Epithelial cell of prostate (primary cell): ENCODE data around the gene MACROD2.
A peak's percentile ranks its signal among the peaks of the same experiment; 100 is the strongest.

Experiments
- DNase-seq: peaks from one replicate; pipeline ENCODE4 v3.0.0-alpha.2; 2011; ENCODE audit warnings: low read depth, low spot score
- H3K27ac ChIP-seq: fragments of 450-650 bp; 2 replicates; pipeline ENCODE4 v1.5.1; 2017; ENCODE audit warnings: mild to moderate bottlenecking

The MACROD2 gene

DNA sequence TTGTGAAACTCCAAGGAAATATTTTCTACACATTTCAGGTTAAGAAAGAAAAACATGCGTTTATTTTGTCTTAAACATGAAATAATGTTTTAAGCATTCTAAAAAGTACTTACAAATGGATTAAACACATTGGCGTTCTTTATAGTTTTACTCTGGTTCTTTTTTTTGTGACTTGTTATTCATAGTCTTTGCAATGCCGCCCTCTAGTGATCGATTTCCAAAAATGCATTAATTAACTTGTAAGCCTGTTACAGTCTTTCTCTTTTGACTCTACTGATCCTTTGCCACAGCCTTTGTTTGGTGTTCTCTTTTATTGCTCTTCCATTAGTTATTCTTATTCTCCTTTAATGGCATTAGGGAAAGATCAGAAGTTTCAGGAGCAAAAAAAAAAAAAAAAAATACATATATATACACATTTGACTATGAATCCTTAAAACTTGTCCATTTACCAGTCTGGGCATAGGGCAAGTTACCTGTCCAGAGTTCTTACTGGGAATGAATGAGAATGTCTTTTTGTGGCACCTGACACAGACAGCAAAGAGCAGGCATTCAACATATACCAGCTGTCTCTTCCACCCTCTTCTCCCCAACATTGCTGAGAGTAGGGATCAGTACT is 59.9 kb downstream of the MACROD2 start:
- H3K27ac ChIP-seq = no peak overlapping the region
- peak; percentile 5 for DNase-seq

DNA sequence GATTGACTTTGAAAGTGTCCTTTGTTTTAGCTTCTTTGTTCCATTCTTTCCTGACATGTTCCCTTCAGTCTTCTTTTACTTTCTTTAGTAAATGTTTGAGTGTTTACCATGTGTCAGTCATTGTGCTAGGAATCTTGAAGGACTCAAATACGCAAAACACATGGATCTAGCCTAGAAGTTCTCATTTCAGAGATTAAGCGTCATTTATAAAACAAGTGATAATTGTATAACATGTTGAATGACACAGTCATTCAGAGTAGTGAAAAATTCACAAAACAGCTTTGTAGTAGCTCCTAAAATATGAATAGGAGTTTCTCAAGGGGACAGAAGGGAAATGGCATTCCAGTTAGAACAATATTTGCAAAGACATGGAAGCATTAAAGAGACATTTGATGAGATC is 66.9 kb downstream of the MACROD2 start:
- no peak for DNase-seq
- H3K27ac ChIP-seq = no peak overlapping the region

DNA sequence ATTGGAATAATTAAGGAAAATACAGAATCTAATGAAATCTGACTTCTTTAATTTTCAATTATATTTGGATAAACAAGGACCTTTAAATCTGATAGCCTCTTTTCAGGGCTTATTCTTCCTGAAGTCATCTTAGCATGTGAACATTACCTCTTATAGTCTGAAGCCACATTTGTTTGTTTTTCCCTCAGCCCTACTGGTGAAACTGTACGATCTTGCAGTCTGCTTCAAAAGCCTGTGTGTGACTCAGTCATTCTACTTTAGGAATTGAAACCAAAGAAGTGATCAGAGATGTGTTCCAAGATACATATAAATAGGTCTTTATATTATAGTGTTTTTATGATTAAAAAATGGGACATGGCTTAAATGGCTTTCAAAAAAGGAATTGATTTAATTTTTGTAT is 67.5 kb downstream of the MACROD2 start:
- no peak overlapping the region for H3K27ac ChIP-seq
- peak; percentile 27 for DNase-seq

DNA sequence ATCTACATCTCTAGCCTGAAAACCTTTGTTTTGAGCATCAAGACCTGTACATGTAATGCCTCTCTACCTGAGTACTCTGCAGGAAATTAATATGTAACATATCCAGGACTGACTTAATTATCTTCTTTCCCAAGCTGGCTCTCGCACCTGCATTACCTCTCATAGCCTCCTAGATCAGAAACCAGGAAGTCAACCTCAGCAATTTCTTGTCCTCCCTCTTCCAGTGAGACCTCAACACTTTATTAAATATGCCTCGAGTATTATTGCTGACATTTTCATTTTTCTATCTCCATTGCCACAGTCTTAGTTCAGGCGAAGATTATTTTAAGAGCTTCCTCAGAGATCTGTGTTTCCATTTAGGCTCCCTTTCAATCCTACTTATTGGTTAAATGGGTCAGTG is 69.0 kb downstream of the MACROD2 start:
- no peak for DNase-seq
- H3K27ac ChIP-seq = no peak overlapping the region

DNA sequence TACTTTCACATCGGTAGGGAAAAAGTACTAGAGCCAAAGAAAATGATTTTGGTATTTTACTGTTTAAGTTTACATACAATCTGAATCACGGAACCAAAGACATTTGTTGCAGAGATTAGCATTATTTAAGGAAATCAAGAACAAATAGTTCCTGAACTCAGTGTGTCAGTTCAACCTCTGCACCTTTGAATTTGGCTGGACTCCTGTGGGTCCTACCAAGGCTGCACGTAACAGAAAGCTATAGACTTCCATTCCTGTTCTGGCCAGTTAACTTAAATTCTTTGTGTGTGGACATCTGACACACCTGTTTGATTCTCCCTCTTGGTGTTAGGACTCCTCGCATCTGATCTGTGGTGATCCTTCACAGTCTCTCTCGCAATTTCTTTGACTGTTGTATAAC is 69.6 kb downstream of the MACROD2 start:
- no peak for DNase-seq
- no peak overlapping the region for H3K27ac ChIP-seq

DNA sequence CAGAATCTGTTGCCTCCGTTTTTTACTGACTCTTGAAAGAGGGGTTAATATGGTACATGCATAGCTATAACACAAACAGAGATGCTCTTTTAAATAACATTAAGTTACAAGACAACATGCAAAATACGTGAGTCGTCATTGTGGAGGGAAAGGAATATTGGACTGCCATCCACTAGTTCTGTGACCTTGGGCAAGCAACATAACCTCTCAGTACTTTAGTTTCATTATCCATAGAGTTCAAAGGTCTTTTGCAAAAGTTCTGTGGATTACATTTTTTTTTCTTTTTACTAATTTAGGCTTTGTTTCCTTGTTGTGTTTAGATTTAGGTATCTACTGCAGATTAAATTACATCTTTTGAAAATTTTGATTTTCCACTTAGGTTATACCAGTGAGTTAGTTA is 70.5 kb downstream of the MACROD2 start:
- no peak overlapping the region for H3K27ac ChIP-seq
- DNase-seq = no peak

DNA sequence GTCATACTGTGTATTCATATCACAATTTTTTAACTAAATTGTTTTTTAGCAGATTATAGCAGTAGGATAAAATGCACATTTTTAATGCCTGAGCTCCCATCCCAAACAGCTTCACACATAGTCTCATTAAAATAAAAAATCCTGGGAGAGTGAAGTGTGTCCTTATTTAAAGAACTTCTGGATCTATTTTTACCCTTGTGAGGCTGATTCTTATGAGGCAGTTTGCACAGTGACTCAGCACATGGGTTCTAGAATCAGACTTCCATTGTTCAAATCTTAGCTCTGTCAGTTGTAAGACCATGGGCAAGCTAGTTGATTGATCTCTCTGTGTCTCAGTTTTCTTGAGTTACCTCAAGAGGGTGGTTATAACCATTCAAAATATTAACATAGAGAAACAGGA is 72.3 kb downstream of the MACROD2 start:
- DNase-seq = no peak
- no peak overlapping the region for H3K27ac ChIP-seq

DNA sequence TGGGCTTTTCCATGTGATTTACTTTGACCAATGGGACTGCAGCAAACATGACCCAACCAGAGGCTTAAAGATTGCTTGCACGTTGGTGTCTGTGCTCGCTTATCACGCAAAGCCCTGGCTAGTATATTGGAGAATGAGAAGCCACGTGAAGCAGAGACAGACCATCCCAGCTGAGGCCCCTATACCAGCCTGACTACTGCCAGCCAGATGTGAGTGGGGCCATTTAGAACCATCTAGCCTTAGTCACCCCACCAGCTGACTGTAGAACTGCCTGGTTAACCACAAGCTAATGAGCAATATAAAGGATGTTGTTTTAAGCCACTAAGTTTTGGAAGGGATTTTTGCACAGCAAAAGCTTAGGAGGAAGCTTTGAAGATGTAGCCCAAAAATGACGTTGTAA is 74.5 kb downstream of the MACROD2 start:
- no peak overlapping the region for H3K27ac ChIP-seq
- DNase-seq = peak; percentile 27

DNA sequence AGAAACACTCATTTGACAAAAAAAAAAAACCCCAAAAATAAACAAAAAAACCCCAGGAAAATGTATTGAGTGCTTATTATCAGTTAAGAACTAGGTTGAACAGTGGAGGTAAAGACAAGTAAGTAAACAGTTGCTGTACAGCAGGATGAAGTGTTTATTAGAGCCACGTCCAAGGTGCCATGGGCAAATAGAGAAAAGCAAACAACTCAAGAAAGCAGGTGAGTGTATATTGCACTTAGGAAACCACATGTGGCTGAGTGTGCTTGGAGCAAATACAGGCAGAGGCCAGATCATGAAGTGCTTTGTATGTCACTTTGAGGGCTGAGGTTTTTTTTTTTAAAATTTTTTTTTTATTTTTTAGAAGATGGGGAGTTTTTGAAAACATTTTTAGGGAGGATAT is 98.3 kb downstream of the MACROD2 start:
- no peak for DNase-seq
- no peak overlapping the region for H3K27ac ChIP-seq

DNA sequence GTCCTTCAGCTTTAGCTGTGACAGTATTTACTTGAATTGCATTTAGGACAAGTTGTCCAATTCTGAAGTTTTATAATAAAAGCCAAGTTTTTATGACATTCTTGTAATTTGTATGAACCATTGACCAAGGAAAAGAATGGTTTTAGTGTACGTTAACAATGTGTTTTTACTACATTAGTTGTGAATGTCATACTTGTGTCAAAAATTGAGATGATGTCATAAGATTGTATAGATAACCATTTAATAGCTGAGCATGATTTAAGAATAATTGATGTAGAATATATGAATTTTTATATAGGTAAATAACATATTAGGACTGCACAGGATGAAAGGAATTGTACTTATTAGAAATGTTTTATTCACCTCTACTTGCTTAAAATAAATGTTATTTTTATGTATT is 102.9 kb downstream of the MACROD2 start:
- no peak for DNase-seq
- no peak overlapping the region for H3K27ac ChIP-seq

DNA sequence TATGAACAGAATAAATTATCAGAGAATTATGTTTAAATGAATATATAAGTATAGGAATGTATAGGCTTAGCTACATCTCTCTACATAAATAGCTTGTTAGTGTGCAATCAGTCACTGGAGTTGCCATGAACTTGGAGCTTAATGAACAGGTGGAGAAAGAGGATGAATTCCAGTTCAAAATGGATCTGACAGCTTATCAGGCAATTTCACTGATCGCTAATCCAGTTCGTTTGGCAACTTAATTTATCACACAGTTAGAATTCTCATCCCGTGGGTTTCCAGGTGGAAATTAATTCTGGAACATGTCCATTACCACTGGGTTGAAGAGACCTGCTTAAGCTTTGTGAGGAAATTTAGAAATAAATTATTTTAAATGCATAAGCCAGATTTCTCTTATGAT is 118.1 kb downstream of the MACROD2 start:
- no peak for DNase-seq
- no peak overlapping the region for H3K27ac ChIP-seq

DNA sequence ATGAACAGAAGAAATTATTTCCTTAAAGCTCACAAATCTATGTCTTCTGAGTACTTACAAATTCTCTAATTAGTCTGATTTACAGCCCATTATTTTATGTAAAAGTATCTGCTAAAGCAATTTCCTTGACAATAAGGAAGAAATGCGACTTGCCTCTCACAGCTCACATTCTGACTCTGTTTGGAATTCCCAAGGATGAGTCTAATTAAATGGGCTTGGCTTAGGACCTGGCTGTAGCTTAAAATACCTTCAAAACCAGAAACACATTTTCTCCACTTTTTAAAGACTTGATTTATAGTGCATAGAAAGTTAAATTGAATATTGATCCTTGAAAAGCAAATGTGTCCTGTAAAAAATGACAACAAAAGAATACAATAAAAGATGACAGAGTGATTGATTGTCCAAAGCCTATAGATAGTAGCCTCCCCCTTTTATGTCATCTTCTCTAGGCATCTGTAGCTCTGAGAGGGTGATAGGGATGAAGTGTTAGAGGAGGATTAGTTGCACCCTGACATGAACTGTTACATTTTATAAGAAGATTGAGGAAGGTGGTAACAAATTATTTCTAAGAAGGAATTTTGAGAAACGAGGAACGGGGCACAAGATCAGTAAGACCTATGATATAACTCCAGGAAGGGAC is 118.9 kb downstream of the MACROD2 start:
- no peak for DNase-seq
- no peak overlapping the region for H3K27ac ChIP-seq

DNA sequence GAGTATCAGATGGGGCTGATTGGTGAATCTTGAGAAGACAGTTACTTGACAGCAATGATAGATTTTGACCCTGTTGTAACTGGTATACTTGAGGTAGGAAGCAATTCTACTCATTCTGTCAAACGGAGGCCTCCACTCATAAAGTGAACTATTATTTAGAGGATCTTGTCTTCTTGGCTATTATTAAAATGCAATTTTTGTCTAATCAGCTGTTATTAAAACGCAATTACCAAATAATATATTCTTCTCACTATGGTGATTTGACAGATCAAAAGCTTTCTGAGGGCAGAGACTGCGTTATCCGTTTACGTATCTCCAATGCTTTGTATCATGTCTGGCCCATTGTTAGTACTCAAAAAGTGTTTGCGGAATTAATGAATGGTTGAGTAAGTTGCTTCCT is 120.7 kb downstream of the MACROD2 start:
- no peak for DNase-seq
- no peak overlapping the region for H3K27ac ChIP-seq

DNA sequence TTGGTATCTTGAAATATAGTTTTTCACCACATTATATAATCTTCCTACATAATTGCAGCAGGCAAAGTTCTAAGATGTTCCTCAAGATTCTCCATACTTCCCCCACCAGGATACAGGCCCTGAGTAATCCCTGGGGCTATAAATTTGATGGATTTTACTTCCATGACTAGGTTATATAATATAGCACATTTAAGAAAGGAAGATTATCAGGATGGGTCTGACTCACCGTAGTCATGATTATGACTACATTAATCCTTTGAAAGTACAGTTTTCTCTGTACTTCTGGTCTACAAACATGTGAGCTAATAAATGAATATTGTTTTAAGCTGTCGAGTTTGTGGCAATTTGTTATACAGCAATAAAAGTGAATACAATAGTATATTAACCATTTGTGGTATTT is 122.5 kb downstream of the MACROD2 start:
- H3K27ac ChIP-seq = no peak overlapping the region
- no peak for DNase-seq

DNA sequence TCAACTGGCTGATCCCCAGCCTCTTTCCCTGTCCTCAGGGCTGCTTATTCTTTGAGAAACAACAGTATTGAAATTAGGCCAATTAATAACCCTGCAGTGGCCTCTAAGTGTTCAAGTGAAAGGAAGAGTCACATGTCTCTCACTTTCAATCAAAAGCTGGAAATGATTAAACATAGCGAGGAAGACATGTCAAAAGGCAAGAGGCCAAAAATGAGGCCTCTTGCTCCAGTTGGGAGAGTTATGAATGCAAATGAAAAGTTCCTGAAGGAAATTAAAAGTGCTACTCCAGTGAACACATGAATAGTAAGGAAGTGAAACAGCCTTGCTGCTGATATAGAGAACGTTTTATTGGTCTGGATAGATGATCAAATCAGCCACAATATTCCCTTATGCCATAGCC is 131.5 kb downstream of the MACROD2 start:
- no peak overlapping the region for H3K27ac ChIP-seq
- DNase-seq = no peak

DNA sequence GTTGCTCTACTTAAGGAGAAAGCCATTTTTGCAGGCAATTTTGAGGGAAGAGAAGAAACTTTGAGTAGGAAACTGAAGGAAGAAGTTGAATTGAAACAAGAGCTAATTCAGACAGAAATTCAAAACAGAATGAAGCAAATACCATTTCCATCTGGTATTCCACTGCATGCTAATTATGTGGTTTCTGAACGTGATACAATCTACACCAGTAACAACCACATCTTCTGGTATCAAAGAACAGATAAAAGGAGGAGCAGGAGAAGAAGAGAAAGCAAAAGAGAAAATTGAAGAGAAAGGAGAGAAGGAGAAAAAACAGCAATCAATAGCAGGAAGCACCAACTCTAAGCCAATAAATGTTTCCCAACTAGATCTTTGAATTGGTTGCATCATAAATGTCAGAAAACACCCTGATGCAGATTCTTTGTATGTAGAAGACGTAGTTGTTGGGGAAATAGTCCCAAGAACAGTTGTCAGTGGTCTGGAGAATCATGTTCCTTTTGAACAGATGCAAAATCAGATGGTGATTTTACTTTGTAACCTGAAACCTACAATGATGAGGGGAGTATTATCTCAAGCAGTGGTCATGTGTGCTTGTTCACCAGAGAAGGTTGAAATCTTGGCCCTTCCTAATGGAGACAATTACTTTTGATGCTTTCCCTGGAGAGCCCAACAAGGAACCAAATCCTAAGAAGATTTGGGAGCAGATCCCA is 132.4 kb downstream of the MACROD2 start:
- H3K27ac ChIP-seq = no peak overlapping the region
- DNase-seq = no peak

DNA sequence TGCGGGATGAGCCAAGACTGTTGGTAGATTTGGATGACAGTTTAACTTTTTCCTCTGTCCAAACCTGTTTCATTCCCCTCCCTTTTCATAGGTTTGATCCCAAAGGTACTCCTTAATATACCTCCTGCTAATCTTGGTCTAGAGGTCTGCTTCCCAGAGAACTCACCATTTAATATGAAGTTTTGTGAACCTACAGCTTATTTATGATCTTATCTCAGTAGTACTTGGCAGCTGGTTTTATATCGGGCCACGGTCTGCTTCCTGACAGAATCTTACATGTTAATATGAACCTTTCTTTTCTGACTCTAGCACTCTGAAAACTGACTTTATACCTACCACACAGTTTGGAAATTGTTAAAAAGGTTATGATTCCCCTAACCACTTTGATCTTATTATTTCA is 138.7 kb downstream of the MACROD2 start:
- DNase-seq = no peak
- H3K27ac ChIP-seq = no peak overlapping the region

DNA sequence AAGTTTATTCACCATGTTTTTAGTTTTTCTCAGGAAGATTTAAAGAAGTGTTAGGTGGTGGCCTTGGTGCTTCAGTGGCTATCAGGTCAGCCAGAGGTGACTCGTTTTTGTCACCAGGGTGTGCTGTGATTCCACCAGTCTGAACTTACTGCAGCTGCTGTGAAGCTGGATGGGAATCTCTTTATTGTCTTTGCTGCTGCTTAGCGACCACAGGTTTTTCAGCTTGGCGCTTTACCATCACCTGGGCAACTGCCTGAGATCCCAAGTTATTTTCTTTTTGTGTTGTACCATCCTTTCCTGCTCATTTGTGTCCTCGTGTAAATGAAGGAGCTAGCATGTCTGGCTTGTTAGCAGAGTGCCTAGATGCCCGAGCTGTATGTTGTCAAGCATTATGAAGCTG is 146.9 kb downstream of the MACROD2 start:
- H3K27ac ChIP-seq = no peak overlapping the region
- no peak for DNase-seq

DNA sequence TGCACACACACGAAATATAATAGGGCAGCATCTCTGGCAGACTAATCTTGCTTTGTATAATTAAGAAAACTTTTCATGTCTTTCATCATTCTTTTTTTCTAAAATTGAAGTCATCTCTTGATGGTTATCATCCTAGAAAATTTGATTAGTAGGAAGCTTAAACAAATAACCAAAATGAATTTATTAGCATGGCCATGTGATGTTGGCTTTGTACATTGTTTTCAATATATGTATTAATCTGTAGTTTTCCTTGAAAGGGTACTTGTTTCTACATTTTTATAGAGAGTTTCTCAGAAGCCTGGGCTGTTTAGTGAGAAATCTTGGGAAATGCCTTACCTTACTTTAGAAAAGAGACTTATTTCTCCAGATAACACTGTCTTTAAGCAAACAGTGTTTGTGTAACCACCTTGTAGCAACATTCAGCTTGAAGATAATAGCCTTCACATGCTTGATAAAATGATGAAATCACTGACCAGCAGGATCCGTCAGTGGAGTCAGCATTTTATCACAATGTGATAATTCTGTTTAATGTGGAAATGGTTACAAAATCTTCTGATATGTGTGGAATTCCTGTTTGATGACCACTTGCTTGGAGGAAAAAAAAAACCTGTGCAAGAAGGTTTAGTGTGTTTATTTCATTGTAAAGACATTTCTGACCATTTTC is 147.8 kb downstream of the MACROD2 start:
- no peak for DNase-seq

DNA sequence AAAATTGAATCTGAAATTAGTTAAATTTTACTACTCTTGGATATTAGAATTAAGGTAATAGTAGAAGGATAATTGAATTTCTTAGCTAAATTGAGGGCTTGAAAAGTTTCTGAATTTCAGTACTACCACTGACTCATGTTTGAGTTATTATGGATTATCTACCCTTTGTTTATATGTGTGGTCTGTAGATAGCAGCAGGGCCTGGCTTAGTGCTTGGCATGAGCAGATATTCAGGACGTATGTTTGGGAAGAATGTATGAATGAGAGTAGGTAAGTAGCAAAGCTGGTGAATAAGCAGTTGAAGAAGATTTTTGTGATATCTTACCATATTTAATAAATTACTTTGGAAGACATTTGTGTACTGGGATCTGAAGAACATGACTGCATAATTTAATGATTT is 152.7 kb downstream of the MACROD2 start:
- no peak for DNase-seq
- H3K27ac ChIP-seq = no peak overlapping the region

More for the DNA sequence above, 147.8 kb downstream of the MACROD2 start:
- H3K27ac ChIP-seq = no peak overlapping the region

DNA sequence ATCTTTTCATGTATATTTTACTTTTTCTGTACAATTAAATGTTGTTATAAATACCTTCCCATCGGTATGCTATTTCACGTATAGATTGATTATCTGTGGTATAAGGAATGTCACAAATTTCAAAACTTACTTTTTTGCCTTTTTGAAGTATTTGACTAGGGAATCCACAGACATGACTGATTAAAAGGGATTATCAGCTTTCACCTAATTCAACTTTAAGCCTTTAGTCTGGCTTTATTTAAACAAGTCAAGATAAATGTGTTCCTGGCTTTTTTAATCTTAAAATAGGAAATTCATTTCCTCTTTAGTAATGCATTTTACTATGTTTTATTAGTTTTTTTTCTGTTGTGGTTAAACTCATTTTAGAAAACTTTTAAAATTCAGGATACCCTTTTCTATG is 160.0 kb downstream of the MACROD2 start:
- H3K27ac ChIP-seq = no peak overlapping the region
- DNase-seq = no peak
